HepG2 (cell line): ENCODE results near the gene TBC1D1. TPM values are rescaled to one million over a fixed set of nuclear protein-coding genes. Genes with fewer than 3 reads are reported as not detected.

Experiments
- AFF4 ChIP-seq: sonication (generic); formaldehyde crosslinking; IDR thresholded peaks from 2 replicates; pipeline ENCODE4 v1.4.0; 2020; ENCODE audit warnings: missing genetic modification reagents
- ASH2L ChIP-seq: fragments of 300-600, 200-600 bp; sonication (generic); IDR thresholded peaks from 2 replicates; pipeline ENCODE4 v1.7.0; 2017; ENCODE audit warnings: low read depth, mild to moderate bottlenecking, moderate library complexity, mixed read lengths, low read length; ENCODE audit not compliant: insufficient read length
- HCFC1 ChIP-seq: fragments of 150-350 bp; IDR thresholded peaks from 2 replicates; pipeline ENCODE4 v1.6.1; 2014; ENCODE audit warnings: low read depth, low read length
- HOXA5 ChIP-seq: sonication (generic); formaldehyde crosslinking; IDR thresholded peaks from 2 replicates; pipeline ENCODE4 v1.4.0; 2020; ENCODE audit warnings: missing genetic modification reagents
- PRMT3 ChIP-seq: sonication (generic); formaldehyde crosslinking; IDR thresholded peaks from 2 replicates; pipeline ENCODE4 v1.8.1; 2022; ENCODE audit warnings: low read depth, mild to moderate bottlenecking, moderate library complexity, missing genetic modification reagents, borderline replicate concordance
- SMARCC2 ChIP-seq: fragments of 450-650 bp; IDR thresholded peaks from 2 replicates; pipeline ENCODE4 v1.6.1; 2017; ENCODE audit warnings: antibody characterized with exemption, mild to moderate bottlenecking
- TOPORS ChIP-seq: sonication (generic); formaldehyde crosslinking; IDR thresholded peaks from 2 replicates; pipeline ENCODE4 v1.8.0; 2023; ENCODE audit warnings: mild to moderate bottlenecking, missing genetic modification reagents
- ZFYVE20 ChIP-seq: sonication (generic); formaldehyde crosslinking; IDR thresholded peaks from 2 replicates; pipeline ENCODE4 v1.8.0; 2023; ENCODE audit warnings: low read depth, mild to moderate bottlenecking, moderate library complexity, missing genetic modification reagents, borderline replicate concordance
- ZNF292 ChIP-seq: sonication (generic); formaldehyde crosslinking; IDR thresholded peaks from 2 replicates; pipeline ENCODE4 v1.8.1; 2022; ENCODE audit warnings: mild to moderate bottlenecking, low read depth, missing genetic modification reagents, borderline replicate concordance
- ZNF318 ChIP-seq: sonication (generic); formaldehyde crosslinking; IDR thresholded peaks from 2 replicates; pipeline ENCODE4 v1.4.0; 2020; ENCODE audit warnings: mild to moderate bottlenecking, missing genetic modification reagents
- ZNF382 ChIP-seq: sonication (generic); formaldehyde crosslinking; IDR thresholded peaks from 2 replicates; pipeline ENCODE4 v1.5.0; 2020; ENCODE audit warnings: missing genetic modification reagents, mild to moderate bottlenecking, borderline replicate concordance
- ZNF512B ChIP-seq: sonication (generic); formaldehyde crosslinking; IDR thresholded peaks from 2 replicates; pipeline ENCODE4 v1.5.1; 2020; ENCODE audit warnings: missing genetic modification reagents, mild to moderate bottlenecking, borderline replicate concordance
- ZNF616 ChIP-seq: sonication (generic); formaldehyde crosslinking; IDR thresholded peaks from 2 replicates; pipeline ENCODE4 v1.5.0; 2020; ENCODE audit warnings: low read depth, mild to moderate bottlenecking, missing genetic modification reagents
- polyA plus RNA-seq, 8 experiments: library from polyadenylated mRNA; depleted of rRNA in 3 of 8; stranded (reverse) in 7 of 8; unstranded in 1 of 8; fragments of >200 nt; fragmentation: Illumina TruSeq in 4 of 8; extraction: Trizol in 4 of 8; gene quantifications; 2 replicates each; pipeline versions ENCODE4 v1.2.1 to v1.2.3, GENCODE V29; 2011 to 2016; ENCODE audit warnings: low read depth in 4 of 8, missing spikeins in 1 of 8, mixed read lengths in 1 of 8; ENCODE audit not compliant: insufficient read depth in 1 of 8
- total RNA-seq, 5 experiments: library from RNA; depleted of rRNA; stranded (reverse); fragments of >200 nt; fragmentation: Illumina TruSeq; extraction: Trizol; gene quantifications; 2 replicates each; pipeline ENCODE4 v1.2.3, GENCODE V29; 2016; ENCODE audit warnings: low read depth in 1 of 5
- TF ChIP-seq, protein P1 (sequence below): IDR thresholded peaks from 2 replicates; pipeline ENCODE4 v1.6.1; 2016; ENCODE audit warnings: low read depth, borderline replicate concordance

TBC1D1 gene
- total and polyA plus RNA-seq, 2 of the 13 experiments (the other 11 are each of a cell fraction or from before 2014, with no cell fraction given): 37.3 to 62.8 TPM

DNA sequence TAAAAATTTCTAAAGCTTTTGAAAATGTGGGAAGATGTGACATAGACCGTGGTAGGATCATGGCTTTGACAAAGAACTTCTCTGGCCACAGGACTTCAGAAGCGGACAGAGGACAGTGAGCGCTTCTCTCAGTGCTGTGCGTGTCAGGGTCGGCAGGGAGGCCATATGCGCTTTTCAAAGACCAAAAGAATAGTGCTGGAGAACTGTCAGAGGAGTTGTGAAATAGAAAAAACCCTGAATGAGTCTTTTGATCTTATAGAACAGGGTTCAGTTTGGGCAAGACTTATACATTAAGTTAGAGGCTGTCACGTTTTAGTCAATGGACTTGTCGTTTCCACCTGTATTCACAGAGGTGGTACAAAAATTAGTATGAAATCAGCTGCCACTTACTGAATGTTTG lies 146.7 kb downstream of the TBC1D1 start (continued):
- TF ChIP-seq HOXA5 (no peak), SMARCC2 (no peak), ZFYVE20 (CRISPR knock-in tag) (no peak), ZNF292 (CRISPR knock-in tag) (peak; percentile 50; the same call in 1 of the 2 replicates), ZNF512B (CRISPR knock-in tag) (no peak), PRMT3 (CRISPR knock-in tag) (no peak), AFF4 (CRISPR knock-in tag) (no peak), ASH2L (peak; percentile 52), ZNF382 (no peak), TOPORS (CRISPR knock-in tag) (no peak), HCFC1 (no peak), ZNF616 (CRISPR knock-in tag) (no peak), ZNF318 (CRISPR knock-in tag) (no peak)
- TF ChIP-seq, protein P1, sequence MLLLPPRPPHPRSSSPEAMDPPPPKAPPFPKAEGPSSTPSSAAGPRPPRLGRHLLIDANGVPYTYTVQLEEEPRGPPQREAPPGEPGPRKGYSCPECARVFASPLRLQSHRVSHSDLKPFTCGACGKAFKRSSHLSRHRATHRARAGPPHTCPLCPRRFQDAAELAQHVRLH: no peak
